ENCODE data around the gene TMEM176B.

GRCh38 chr7:150793569-150794238 lies 6.5 kb downstream of the TMEM176B start:
- TF ChIP-seq, protein P1, sequence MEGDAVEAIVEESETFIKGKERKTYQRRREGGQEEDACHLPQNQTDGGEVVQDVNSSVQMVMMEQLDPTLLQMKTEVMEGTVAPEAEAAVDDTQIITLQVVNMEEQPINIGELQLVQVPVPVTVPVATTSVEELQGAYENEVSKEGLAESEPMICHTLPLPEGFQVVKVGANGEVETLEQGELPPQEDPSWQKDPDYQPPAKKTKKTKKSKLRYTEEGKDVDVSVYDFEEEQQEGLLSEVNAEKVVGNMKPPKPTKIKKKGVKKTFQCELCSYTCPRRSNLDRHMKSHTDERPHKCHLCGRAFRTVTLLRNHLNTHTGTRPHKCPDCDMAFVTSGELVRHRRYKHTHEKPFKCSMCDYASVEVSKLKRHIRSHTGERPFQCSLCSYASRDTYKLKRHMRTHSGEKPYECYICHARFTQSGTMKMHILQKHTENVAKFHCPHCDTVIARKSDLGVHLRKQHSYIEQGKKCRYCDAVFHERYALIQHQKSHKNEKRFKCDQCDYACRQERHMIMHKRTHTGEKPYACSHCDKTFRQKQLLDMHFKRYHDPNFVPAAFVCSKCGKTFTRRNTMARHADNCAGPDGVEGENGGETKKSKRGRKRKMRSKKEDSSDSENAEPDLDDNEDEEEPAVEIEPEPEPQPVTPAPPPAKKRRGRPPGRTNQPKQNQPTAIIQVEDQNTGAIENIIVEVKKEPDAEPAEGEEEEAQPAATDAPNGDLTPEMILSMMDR (IDR thresholded peaks at IDR 0.05) = no peak
- TF ChIP-seq SIN3A (IDR thresholded peaks at IDR 0.05; ENCODE audit: borderline replicate concordance, insufficient read depth, low read depth, low read length) (no peak), POLR2AphosphoS5 (IDR thresholded peaks at IDR 0.05; ENCODE audit: low read depth, low read length) (no peak)
- TF ChIP-seq, protein P2, sequence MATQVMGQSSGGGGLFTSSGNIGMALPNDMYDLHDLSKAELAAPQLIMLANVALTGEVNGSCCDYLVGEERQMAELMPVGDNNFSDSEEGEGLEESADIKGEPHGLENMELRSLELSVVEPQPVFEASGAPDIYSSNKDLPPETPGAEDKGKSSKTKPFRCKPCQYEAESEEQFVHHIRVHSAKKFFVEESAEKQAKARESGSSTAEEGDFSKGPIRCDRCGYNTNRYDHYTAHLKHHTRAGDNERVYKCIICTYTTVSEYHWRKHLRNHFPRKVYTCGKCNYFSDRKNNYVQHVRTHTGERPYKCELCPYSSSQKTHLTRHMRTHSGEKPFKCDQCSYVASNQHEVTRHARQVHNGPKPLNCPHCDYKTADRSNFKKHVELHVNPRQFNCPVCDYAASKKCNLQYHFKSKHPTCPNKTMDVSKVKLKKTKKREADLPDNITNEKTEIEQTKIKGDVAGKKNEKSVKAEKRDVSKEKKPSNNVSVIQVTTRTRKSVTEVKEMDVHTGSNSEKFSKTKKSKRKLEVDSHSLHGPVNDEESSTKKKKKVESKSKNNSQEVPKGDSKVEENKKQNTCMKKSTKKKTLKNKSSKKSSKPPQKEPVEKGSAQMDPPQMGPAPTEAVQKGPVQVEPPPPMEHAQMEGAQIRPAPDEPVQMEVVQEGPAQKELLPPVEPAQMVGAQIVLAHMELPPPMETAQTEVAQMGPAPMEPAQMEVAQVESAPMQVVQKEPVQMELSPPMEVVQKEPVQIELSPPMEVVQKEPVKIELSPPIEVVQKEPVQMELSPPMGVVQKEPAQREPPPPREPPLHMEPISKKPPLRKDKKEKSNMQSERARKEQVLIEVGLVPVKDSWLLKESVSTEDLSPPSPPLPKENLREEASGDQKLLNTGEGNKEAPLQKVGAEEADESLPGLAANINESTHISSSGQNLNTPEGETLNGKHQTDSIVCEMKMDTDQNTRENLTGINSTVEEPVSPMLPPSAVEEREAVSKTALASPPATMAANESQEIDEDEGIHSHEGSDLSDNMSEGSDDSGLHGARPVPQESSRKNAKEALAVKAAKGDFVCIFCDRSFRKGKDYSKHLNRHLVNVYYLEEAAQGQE (IDR thresholded peaks at IDR 0.05; ENCODE audit: insufficient read depth in 1 of 2, low read depth in 2 of 2, low read length in 1 of 2) = no peak
